PC-9 (cell line): ENCODE data around the gene ABCB6. TPM values are rescaled to one million over a fixed set of nuclear protein-coding genes. Genes with fewer than 3 reads are reported as not detected.

ENCODE experiments used
- BruUV-seq: library from RNA; stranded (reverse); fragments of 400-500 nt; replicated peaks from 2 replicates; lab custom pipeline; 2021; lab: Mats Ljungman, UMichigan
- CTCF ChIA-PET: fragments of 300-600 bp; sonication (Branson Sonifier 250); formaldehyde crosslinking; loops from one replicate; lab custom pipeline; 2022; ENCODE audit warnings: antibody characterized with exemption; lab: Charles Lee
- POLR2A ChIA-PET: fragments of 300-600 bp; sonication (Branson Sonifier 250); formaldehyde crosslinking; loops from one replicate; lab custom pipeline; 2022; ENCODE audit warnings: antibody characterized with exemption; ENCODE audit not compliant: unreplicated experiment; lab: Charles Lee
- DNase-seq, 2 experiments: peaks; one replicate each; pipeline versions ENCODE4 v3.0.0 to v3.0.0-alpha.2; 2015 to 2022; ENCODE audit warnings: mixed read lengths in 1 of 2
- H2AFZ ChIP-seq: fragments of 200-600 bp; sonication (generic); 2 replicates; pipeline ENCODE4 v1.8.1; 2017; ENCODE audit warnings: antibody characterized with exemption
- H3F3A ChIP-seq: fragments of 200-600 bp; sonication (generic); 2 replicates; pipeline ENCODE4 v1.8.1; 2017; ENCODE audit warnings: antibody characterized with exemption, mild to moderate bottlenecking, low read depth; ENCODE audit not compliant: insufficient read depth
- H3K27ac ChIP-seq: fragments of 200-600 bp; sonication (generic); 2 replicates; pipeline ENCODE4 v1.6.1; 2016; ENCODE audit warnings: mixed run types
- H3K27me3 ChIP-seq: fragments of 200-600 bp; sonication (generic); 2 replicates; pipeline ENCODE4 v1.6.1; 2016; ENCODE audit warnings: low read depth, mixed run types; ENCODE audit not compliant: insufficient read depth
- H3K36me3 ChIP-seq: fragments of 200-600 bp; sonication (generic); 2 replicates; pipeline ENCODE4 v1.6.1; 2016; ENCODE audit warnings: low read depth, mixed run types
- H3K4me1 ChIP-seq: fragments of 200-600 bp; sonication (generic); replicated peaks from 2 replicates; pipeline ENCODE4 v1.6.1; 2016; ENCODE audit warnings: mixed run types; ENCODE audit not compliant: insufficient read depth
- H3K4me2 ChIP-seq: fragments of 200-600 bp; sonication (generic); 2 replicates; pipeline ENCODE4 v1.6.1; 2017; ENCODE audit warnings: mixed run types
- H3K4me3 ChIP-seq: fragments of 200-600 bp; sonication (generic); 2 replicates; pipeline ENCODE4 v1.6.1; 2016; ENCODE audit warnings: mixed run types
- H3K79me2 ChIP-seq: fragments of 200-600 bp; sonication (generic); 2 replicates; pipeline ENCODE4 v1.6.1; 2017; ENCODE audit warnings: low read depth, mixed run types
- H3K9me2 ChIP-seq: fragments of 200-600 bp; sonication (generic); 2 replicates; pipeline ENCODE4 v1.8.1; 2017; ENCODE audit warnings: mild to moderate bottlenecking; ENCODE audit not compliant: insufficient read depth
- H3K9me3 ChIP-seq: fragments of 200-600 bp; sonication (generic); 2 replicates; pipeline ENCODE4 v1.8.1; 2016; ENCODE audit warnings: low read depth; ENCODE audit not compliant: insufficient read depth
- H4K20me1 ChIP-seq: fragments of 200-600 bp; sonication (generic); 2 replicates; pipeline ENCODE4 v1.8.1; 2017; ENCODE audit not compliant: insufficient read depth
- CTCF ChIP-seq: fragments of 200-600 bp; sonication (generic); conservative IDR thresholded peaks from 2 replicates; pipeline ENCODE4 v1.6.1; 2017; ENCODE audit warnings: mixed run types, antibody characterized with exemption, mild to moderate bottlenecking, moderate library complexity
- EZH2 ChIP-seq: fragments of 200-600 bp; sonication (generic); IDR thresholded peaks from 2 replicates; pipeline ENCODE4 v1.8.0; 2017; ENCODE audit warnings: antibody characterized with exemption, low read depth
- intact Hi-C: fragments of 100-400 bp; cut with micrococcal nuclease; formaldehyde crosslinking; loops from one replicate; pipeline ENCODE4 v1.10.0; 2022; ENCODE audit not compliant: unreplicated experiment
- total RNA-seq: library from RNA; stranded (reverse); gene quantifications from 2 replicates; pipeline ENCODE4 v1.2.3, GENCODE V29; 2021

Gene ABCB6
- total RNA-seq, 1 experiment from 2014 or later = 41.4 TPM

GRCh38 chr2:219214786-219215185 is 4.0 kb downstream of the ABCB6 start:
- H3K9me2 ChIP-seq = no peaks in the 10 kb centered on the region
- DNase-seq = no peak
- H3K27ac ChIP-seq = no peak overlapping the region
- CTCF ChIA-PET = interaction anchor here (0.5 kb wide), 1 partner anchor 55 kb away, joined by 3 read pairs; no protein-coding TSS in a partner anchor
- no peak overlapping the region for H2AFZ ChIP-seq
- no peak overlapping the region for H3K4me3 ChIP-seq
- no peaks in the 10 kb centered on the region for H3K27me3 ChIP-seq
- no TSS peak for BruUV-seq
- no peaks in the 10 kb centered on the region for H4K20me1 ChIP-seq
- peaks cover 13% of the 10 kb centered on the region for H3K4me1 ChIP-seq
- intact Hi-C loops = no loop called here
- no peaks in the 10 kb centered on the region for H3K9me3 ChIP-seq
- TF ChIP-seq CTCF = no peak
- TF ChIP-seq EZH2 = no peak
- POLR2A ChIA-PET = interaction anchor here (0.6 kb wide), 1 partner anchor 150 kb away, joined by 4 read pairs; no protein-coding TSS in a partner anchor
- H3K36me3 ChIP-seq = no peaks in the 10 kb centered on the region
- peaks cover 16% of the 10 kb centered on the region; the same call in 1 of the 2 replicates for H3F3A ChIP-seq
- H3K79me2 ChIP-seq = peaks cover 7% of the 10 kb centered on the region
- no peak overlapping the region for H3K4me2 ChIP-seq

GRCh38 chr2:219214141-219214540 is 4.6 kb downstream of the ABCB6 start:
- DNase-seq = no peak
- Histone ChIP-seq H3K79me2 (peaks cover 7% of the 10 kb centered on the region), H3F3A (peaks cover 9% of the 10 kb centered on the region; the same call in 1 of the 2 replicates), H3K27me3 (no peaks in the 10 kb centered on the region), H4K20me1 (no peaks in the 10 kb centered on the region), H3K36me3 (no peaks in the 10 kb centered on the region), H2AFZ (no peak overlapping the region), H3K9me3 (no peaks in the 10 kb centered on the region), H3K4me3 (no peak overlapping the region), H3K4me1 (peaks cover 13% of the 10 kb centered on the region), H3K9me2 (no peaks in the 10 kb centered on the region), H3K27ac (no peak overlapping the region), H3K4me2 (no peak overlapping the region)
- intact Hi-C loops = no loop called here
- ChIA-PET POLR2A (no interaction called here), CTCF (no interaction called here)
- TF ChIP-seq EZH2 (no peak), CTCF (no peak)
- no TSS peak for BruUV-seq

DNA sequence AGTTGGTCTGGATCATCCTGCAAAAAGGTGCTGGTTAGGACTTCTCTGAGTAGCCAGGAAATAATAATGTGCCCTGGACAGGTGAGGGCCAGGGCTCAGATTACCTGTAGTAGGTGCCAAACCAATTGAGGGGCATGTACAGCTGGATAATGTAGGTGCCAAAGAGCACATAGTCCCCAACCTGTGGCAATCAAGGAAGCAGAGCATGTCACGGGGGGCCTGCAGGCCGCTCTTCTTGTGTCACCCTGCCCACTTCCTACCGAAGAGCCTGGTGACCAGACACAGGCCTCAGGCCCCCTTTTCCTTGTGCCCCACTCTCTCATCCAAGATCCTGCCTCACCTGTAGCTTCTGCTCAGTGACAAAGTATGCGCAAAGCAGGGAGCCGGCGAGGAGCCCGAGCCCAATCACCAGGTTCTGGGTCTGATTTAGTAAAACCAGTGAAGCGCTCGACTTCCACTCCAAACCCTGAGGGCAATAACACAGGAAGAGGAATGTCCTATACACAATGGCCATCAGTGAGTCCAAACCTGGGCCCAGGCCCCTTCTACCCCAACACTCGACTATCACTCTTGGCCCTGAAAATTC is 5.2 kb downstream of the ABCB6 start:
- Histone ChIP-seq H3K4me3 (no peak overlapping the region), H3K27ac (no peak overlapping the region), H3K79me2 (peaks cover 7% of the 10 kb centered on the region), H3F3A (peaks cover 7% of the 10 kb centered on the region; the same call in 1 of the 2 replicates), H2AFZ (no peak overlapping the region), H3K36me3 (no peaks in the 10 kb centered on the region), H4K20me1 (no peaks in the 10 kb centered on the region), H3K4me1 (peaks cover 13% of the 10 kb centered on the region), H3K9me3 (no peaks in the 10 kb centered on the region), H3K4me2 (no peak overlapping the region), H3K9me2 (no peaks in the 10 kb centered on the region), H3K27me3 (no peaks in the 10 kb centered on the region)
- ChIA-PET POLR2A (no interaction called here), CTCF (no interaction called here)
- intact Hi-C loops = no loop called here
- DNase-seq = no peak
- TF ChIP-seq EZH2 (no peak), CTCF (no peak)
- BruUV-seq = no TSS peak
